ENCODE results near the gene KLC1. TPM values are rescaled to one million over a fixed set of nuclear protein-coding genes. Genes with fewer than 3 reads are reported as not detected.

KLC1 gene
- total and polyA plus RNA-seq, 10 of the 15 experiments (the other 5 are each of a cell fraction or from before 2014, with no cell fraction given) = 5.5 to 137 (median 76.1) TPM

- Histone ChIP-seq H3K9ac (ENCODE audit: control insufficient read depth, insufficient read depth, low read length) (no peak overlapping the region), H3K4me2 (ENCODE audit: control insufficient read depth, insufficient read depth) (no peak overlapping the region), H3K36me3 (ENCODE audit: control insufficient read depth in 2 of 2, insufficient read depth in 2 of 2, low read length in 1 of 2) (peaks cover 8 to 30% of the 10 kb centered on the region in 2 experiments), H3K4me1 (ENCODE audit: control insufficient read depth, insufficient read depth, low read length) (peaks cover 4% of the 10 kb centered on the region), H3K9me3 (replicated peaks; ENCODE audit: control insufficient read depth, insufficient read depth, low read length) (no peaks in the 10 kb centered on the region), H3K27ac (ENCODE audit: control insufficient read depth, insufficient read depth) (no peak overlapping the region), H3K27me3 (replicated peaks in 1 of 2; ENCODE audit: control insufficient read depth in 2 of 2, insufficient read depth in 2 of 2, low read length in 1 of 2) (no peaks in the 10 kb centered on the region), H4K20me1 (ENCODE audit: control insufficient read depth, insufficient read depth) (peaks cover 3% of the 10 kb centered on the region; the same call in 1 of the 2 replicates), H3K79me2 (ENCODE audit: control insufficient read depth, insufficient read depth, low read length) (peaks cover 12% of the 10 kb centered on the region), H2AFZ (ENCODE audit: control insufficient read depth, low read depth, low read length) (no peak overlapping the region), H3K4me3 (no peak overlapping the region)
- WGBS (ENCODE audit: insufficient coverage, insufficient replicate concordance, low lambda C conversion rate, missing lambda C conversion rate) = 97% methylated on average over 6 of the region's 6 CpGs
- ATAC-seq (no peak), FAIRE-seq (no peak), DNase-seq (ENCODE audit: low read depth, low spot score) (no peak)
- CTCF ChIA-PET = interaction anchor here (0.6 kb wide), 1 partner anchor 28 kb away, joined by 4 read pairs; no protein-coding TSS in a partner anchor
- TF ChIP-seq ZNF687 (IDR thresholded peaks at IDR 0.05) (no peak), MYC (IDR thresholded peaks at IDR 0.05; ENCODE audit: insufficient read depth, insufficient read length, insufficient replicate concordance, low read length, severe bottlenecking) (no peak), RAD21 (IDR thresholded peaks at IDR 0.05; ENCODE audit: insufficient read depth, low read depth, low read length) (no peak), DPF2 (IDR thresholded peaks at IDR 0.05) (no peak)
- POLR2A ChIA-PET = no interaction called here
- in situ Hi-C loops (cut with MboI) (no loop called here), intact Hi-C loops (cut with micrococcal nuclease; ENCODE audit: unreplicated experiment) (no loop called here)
- BruUV-seq (replicated peaks) = no TSS peak
- SMC1A ChIA-PET (ENCODE audit: uncharacterized antibody, unreplicated experiment) = no interaction called here
- RAD21 ChIA-PET (ENCODE audit: unreplicated experiment) = no interaction called here
These were observed 25.6 kb downstream of the KLC1 start for GRCh38 chr14:103654619-103655018.

Measured in GM12878 (cell line).